ENCODE data around the gene TRIM54. TPM values are rescaled to one million over a fixed set of nuclear protein-coding genes. Genes with fewer than 3 reads are reported as not detected.
"Not testable (repeated sequence)": the region's sequence is repeated elsewhere in the genome, so short reads cannot be mapped to it uniquely, and the experiment has no call there.

Gene TRIM54
- total and polyA plus RNA-seq, 12 donors = 1.2 to 47.1 (median 13.9) TPM

DNA sequence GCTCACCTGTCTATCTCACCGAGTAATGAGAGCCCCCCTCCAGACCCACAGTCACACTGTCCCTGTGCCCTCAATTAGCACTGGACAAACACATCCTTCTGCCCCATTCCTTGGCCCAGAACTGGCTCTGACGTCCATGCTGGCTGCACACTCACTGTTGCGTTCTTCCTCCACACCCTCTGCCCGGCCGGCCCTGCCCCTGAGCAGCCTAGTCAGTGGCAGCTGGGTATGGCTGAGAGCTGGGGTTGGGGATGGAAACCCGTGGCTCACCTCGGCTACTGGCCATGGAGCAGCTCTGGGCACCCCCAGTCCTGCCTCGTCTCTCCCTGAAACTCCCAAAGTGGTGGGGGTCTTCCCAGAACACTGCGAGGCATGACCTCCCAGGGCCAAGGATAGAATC lies 32.5 kb downstream of the TRIM54 start:
- Histone ChIP-seq H3K4me3 (no peak overlapping the region), H3K27ac (no peak overlapping the region), H3K9me3 (replicated peaks in 1 of 3) (no peaks in the 10 kb centered on the region), H3K36me3 (replicated peaks in 1 of 2) (peaks cover 0 to 2% of the 10 kb centered on the region in 2 donors), H3K27me3 (no peaks in the 10 kb centered on the region), H3K4me1 (replicated peaks in 1 of 2) (no peaks in the 10 kb centered on the region)
- 87 to 91% (median 89%) methylated on average over 5 to 9 of the region's 9 CpGs for WGBS, 4 donors
- no peak for DNase-seq
- intact Hi-C loops (cut with DNase I) = no loop called here
- TF ChIP-seq POLR2A (IDR thresholded peaks at IDR 0.05) = no peak
- TF ChIP-seq, protein P1, sequence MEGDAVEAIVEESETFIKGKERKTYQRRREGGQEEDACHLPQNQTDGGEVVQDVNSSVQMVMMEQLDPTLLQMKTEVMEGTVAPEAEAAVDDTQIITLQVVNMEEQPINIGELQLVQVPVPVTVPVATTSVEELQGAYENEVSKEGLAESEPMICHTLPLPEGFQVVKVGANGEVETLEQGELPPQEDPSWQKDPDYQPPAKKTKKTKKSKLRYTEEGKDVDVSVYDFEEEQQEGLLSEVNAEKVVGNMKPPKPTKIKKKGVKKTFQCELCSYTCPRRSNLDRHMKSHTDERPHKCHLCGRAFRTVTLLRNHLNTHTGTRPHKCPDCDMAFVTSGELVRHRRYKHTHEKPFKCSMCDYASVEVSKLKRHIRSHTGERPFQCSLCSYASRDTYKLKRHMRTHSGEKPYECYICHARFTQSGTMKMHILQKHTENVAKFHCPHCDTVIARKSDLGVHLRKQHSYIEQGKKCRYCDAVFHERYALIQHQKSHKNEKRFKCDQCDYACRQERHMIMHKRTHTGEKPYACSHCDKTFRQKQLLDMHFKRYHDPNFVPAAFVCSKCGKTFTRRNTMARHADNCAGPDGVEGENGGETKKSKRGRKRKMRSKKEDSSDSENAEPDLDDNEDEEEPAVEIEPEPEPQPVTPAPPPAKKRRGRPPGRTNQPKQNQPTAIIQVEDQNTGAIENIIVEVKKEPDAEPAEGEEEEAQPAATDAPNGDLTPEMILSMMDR (IDR thresholded peaks at IDR 0.05) = no peak

DNA sequence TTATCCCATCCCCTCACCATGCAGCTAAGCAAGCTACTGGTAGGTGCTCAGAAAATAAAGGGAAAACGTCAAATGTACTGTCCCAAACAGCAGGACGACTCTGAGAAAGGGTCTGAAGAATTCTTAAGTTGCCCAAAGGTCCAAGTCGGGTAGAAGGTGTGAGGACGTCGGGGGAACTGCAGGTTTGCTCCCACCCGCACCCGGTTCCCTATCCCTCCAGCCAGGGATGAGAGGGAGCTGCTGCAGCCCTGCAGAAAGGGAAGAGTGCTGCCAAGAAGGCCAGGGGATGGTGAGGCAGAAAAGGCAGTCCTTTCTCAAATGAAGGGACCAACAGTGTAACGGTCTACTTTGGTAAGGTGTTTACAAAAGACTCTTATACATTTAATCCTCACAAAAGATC lies 32.9 kb downstream of the TRIM54 start:
- no peak for TF ChIP-seq POLR2A (IDR thresholded peaks at IDR 0.05)
- TF ChIP-seq, protein P1 (IDR thresholded peaks at IDR 0.05) = no peak
- Histone ChIP-seq H3K27ac (no peak overlapping the region), H3K4me3 (no peak overlapping the region), H3K36me3 (replicated peaks in 1 of 2) (no peaks in the 10 kb centered on the region), H3K4me1 (replicated peaks in 1 of 2) (no peaks in the 10 kb centered on the region), H3K27me3 (no peaks in the 10 kb centered on the region), H3K9me3 (replicated peaks in 1 of 3) (no peaks in the 10 kb centered on the region)
- no peak for DNase-seq
- intact Hi-C loops (cut with DNase I) = no loop called here
- whole genome bisulfite sequencing, 4 donors = 76 to 81% (median 79%) methylated on average over 8 of the region's 8 CpGs

DNA sequence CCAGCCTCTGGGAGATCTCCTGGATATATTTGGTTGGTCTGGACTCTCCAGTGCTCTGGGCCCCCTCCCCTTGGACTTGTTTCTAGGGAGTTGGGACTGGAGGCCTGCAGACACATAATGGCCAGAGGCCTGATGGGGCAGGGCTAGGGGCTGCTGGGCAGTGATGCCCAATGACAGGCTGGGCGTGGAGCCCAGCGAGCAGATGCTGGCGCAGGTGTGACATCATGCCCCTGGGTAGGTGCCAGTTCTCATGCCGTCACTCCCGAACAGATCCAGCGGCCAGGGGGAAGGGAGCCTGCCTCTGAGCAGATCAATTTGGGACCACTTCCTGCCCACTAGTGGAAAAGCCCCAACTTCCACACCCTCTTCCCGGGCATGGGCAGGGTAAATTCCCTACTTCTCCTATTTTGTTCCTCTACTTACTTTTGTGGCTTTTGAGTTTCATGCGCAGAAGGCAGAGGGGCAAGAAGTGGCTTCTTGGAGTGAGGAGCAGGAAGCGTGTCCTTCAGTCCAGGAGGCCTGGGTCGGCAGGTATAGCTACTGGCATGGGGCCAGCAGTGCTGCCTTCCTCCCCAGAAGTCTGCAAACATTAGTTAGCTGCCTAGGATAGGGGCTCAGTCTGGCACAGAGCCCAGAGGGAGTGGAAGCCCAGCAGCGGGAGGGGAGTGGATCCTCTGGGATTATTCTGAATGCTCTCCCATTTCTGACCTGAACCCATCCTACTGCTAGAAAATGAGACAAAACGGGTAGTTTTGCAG lies 34.6 kb downstream of the TRIM54 start:
- WGBS, 4 donors = 72 to 85% (median 75%) methylated on average over 7 to 12 of the region's 12 CpGs
- peak in 2 of 7 donors; percentile 44 to 47 for DNase-seq
- H3K36me3 ChIP-seq (replicated peaks in 1 of 2) = no peaks in the 10 kb centered on the region
- H3K27ac ChIP-seq = no peak overlapping the region
- no peak for TF ChIP-seq POLR2A (IDR thresholded peaks at IDR 0.05)
- TF ChIP-seq, protein P1 (IDR thresholded peaks at IDR 0.05) = no peak
- intact Hi-C loops (cut with DNase I) = no loop called here
- H3K27me3 ChIP-seq = no peaks in the 10 kb centered on the region
- no peaks in the 10 kb centered on the region for H3K9me3 ChIP-seq (replicated peaks in 1 of 3)
- H3K4me1 ChIP-seq (replicated peaks in 1 of 2) = peaks cover 14 to 15% of the 10 kb centered on the region in 2 donors
- no peak overlapping the region for H3K4me3 ChIP-seq

DNA sequence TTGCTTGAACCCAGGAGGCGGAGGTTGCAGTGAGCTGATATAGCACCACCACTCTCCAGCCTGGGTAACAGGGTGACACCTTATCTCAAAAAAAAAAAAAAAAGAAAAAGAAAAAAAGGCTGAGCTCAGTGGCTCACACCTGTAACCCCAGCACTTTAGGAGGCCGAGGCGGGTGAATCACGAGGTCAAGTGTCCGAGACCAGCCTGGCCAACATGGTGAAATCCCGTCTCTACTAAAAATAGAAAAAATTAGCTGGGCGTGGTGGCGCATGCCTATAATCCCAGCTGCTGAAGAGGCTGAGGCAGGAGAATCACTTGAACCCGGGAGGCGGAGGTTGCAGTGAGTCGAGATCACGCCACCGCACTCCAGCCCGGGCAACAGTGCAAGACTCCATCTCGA lies 37.6 kb downstream of the TRIM54 start:
- DNase-seq; H3K36me3 ChIP-seq (replicated peaks in 1 of 2); H3K27me3 ChIP-seq; H3K9me3 ChIP-seq (replicated peaks in 1 of 3); intact Hi-C loops (cut with DNase I); H3K4me3 ChIP-seq; H3K27ac ChIP-seq: not testable (repeated sequence)
- WGBS, 4 donors = 82 to 86% (median 84%) methylated on average over 15 of the region's 15 CpGs
- peaks cover 34 to 35% of the 10 kb centered on the region in 2 donors for H3K4me1 ChIP-seq (replicated peaks in 1 of 2)

Measured in adrenal gland (tissue), 12 donors.